Measurements from ENCODE around the gene INPP5A. TPM values are rescaled to one million over a fixed set of nuclear protein-coding genes. Genes with fewer than 3 reads are reported as not detected.
A peak's percentile ranks its signal among the peaks of the same experiment; 100 is the strongest.

INPP5A gene
- total RNA-seq, 1 donor = 36.8 TPM

GRCh38 chr10:132524443-132525285 is 12.9 kb upstream of the INPP5A start:
- no peak overlapping the region for H3K4me3 ChIP-seq (ENCODE audit: low read depth, low read length)
- TF ChIP-seq, protein P1, sequence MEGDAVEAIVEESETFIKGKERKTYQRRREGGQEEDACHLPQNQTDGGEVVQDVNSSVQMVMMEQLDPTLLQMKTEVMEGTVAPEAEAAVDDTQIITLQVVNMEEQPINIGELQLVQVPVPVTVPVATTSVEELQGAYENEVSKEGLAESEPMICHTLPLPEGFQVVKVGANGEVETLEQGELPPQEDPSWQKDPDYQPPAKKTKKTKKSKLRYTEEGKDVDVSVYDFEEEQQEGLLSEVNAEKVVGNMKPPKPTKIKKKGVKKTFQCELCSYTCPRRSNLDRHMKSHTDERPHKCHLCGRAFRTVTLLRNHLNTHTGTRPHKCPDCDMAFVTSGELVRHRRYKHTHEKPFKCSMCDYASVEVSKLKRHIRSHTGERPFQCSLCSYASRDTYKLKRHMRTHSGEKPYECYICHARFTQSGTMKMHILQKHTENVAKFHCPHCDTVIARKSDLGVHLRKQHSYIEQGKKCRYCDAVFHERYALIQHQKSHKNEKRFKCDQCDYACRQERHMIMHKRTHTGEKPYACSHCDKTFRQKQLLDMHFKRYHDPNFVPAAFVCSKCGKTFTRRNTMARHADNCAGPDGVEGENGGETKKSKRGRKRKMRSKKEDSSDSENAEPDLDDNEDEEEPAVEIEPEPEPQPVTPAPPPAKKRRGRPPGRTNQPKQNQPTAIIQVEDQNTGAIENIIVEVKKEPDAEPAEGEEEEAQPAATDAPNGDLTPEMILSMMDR (IDR thresholded peaks at IDR 0.05; ENCODE audit: insufficient read depth, low read length) = no peak
- DNase-seq (ENCODE audit: low read depth) = no peak

DNA sequence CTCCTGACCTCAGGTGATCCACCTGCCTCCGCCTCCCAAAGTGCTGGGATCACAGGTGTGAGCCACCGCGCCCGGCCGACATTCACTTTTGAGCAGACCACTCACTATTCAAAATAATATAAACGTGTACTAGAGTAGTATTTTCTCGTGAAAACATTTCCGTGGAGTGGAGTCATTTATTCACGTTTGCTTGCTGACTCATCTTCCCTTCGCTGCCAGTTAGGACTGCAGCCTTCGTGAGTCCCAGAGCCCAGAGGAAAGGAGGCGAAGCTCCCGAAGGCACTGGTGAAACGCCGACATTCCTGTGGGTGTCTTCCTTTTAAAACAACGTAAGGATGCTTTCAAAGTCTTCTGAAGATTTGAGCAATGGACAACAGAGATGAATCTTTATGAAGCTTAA is 10.9 kb upstream of the INPP5A start:
- H3K4me3 ChIP-seq (ENCODE audit: low read depth, low read length) = no peak overlapping the region
- TF ChIP-seq, protein P1 (IDR thresholded peaks at IDR 0.05; ENCODE audit: insufficient read depth, low read length) = no peak
- DNase-seq (ENCODE audit: low read depth) = no peak

DNA sequence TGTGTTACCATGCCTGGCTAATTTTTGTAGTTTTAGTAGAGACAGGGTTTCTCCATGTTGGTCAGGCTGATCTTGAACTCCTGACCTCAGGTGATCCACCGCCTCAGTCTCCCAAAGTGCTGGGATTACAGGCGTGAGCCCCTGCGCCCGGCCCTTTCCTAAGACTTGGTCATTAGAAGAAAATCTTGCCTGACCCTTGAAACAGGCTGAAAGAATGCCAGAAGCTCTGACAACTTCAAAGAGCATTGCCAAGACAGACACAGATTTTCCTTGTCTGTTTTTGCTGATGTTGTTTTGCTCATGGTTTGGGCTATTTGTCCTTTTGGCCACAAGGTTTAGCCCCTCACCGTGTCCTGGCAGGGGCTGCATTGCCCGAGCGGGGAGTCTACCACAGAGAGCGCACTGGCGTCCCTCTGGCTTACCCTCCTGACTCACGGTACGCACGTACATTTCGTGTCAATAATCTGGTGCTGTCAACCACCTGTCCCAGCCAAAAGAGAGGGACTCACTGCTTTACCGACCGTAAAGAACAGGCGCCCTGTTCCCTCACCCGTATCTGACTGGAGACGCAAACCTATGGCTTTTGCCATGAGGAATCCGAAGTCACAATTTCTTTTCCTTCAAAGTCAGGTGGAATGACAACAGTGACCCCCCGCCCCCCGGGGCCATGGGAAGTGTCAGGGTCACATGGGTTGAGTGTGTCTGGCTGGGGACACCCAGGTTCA is 10.1 kb upstream of the INPP5A start:
- no peak overlapping the region for H3K4me3 ChIP-seq (ENCODE audit: low read depth, low read length)
- no peak for DNase-seq (ENCODE audit: low read depth)
- TF ChIP-seq, protein P1 (IDR thresholded peaks at IDR 0.05; ENCODE audit: insufficient read depth, low read length) = no peak

DNA sequence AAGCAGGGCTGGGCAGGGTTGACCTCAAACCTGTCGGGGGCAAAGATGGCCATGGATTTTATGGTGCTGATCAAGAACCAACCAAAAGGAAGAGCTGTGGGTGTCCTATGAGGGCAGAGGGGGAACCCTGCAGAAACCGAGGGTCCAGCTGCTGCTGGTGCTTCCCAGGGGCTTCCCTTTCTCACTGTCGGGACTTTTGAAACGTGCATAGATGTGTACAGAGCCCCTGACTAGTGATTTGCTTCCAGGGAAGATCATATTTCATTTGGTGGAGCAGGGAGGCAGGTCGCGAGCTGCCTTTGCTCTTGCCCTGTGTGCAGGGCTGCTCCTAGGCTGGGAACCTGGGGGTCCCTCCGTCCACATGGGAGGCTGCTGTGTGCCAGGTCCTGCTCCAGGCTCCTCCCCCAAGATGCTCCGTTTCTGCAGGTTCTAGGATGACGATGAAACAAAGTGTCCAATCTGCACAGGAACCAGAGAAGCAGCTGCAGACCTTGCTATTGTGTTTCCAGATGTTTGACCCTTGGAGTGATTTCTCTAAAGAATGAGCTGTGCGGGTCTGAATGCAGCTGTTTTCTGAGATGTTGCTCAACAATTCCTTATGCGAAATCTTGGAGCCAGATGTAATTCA is 9.4 kb upstream of the INPP5A start:
- H3K4me3 ChIP-seq (ENCODE audit: low read depth, low read length) = no peak overlapping the region
- TF ChIP-seq, protein P1 (IDR thresholded peaks at IDR 0.05; ENCODE audit: insufficient read depth, low read length) = no peak
- DNase-seq (ENCODE audit: low read depth) = peak; percentile 46

DNA sequence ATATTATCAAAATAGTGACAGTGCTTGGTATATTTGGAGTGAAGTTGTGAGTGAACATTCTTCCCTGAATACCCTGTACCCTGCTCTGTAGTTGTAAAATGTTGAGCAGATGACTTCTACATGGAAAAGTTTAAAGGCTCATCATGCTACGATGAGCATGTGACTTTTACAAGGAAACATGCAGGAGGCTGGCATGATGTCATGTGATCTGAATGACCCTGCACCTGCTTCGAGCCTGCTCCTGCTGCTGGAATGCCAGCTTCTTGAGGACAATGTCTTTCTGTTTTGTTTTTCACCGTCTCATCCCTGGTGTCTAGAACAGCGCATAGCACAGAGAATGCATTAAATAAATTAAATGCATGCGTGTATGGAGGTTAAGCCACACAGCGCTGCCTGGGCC is 5.4 kb upstream of the INPP5A start:
- no peak overlapping the region for H3K4me3 ChIP-seq (ENCODE audit: low read depth, low read length)
- TF ChIP-seq, protein P1 (IDR thresholded peaks at IDR 0.05; ENCODE audit: insufficient read depth, low read length) = no peak

DNA sequence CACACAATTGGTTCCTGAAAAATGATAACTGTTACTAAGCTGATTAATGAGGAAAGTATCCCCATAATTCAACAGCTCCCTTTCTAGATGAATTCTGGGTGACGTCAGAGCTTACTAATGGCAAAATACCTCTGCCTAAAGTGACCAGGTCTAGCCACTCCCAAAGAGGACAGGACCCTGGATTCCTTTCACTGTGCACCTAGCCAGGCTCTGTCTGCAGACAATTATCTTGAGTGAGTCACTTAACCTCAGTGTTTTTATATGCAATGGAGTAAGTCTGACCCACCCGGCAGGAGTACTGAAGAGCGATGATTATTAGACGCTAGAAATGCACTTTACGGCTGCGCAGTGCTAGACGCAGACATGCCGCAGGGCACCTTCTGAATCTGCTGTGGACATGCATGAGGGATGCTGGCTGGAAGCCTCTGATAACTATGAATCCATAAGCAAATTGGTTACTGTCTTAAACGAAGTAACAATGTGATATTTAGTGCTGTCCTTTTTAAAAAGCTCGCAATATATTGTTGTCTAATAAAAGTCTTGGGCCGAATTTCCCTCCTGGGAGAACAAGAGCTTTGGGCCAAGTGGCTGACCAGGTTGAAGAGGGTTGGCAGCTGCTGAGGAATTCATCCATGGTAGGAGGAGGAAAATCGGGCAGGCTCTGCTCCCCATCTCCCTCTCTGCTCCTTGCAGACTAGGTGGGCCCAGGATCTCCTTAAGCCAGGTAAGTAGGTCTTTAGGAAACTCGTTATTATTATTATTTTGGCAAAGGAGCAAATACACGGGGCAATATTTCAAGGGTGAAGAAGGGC is 4.6 kb upstream of the INPP5A start:
- peak; percentile 87 for DNase-seq (ENCODE audit: low read depth)
- TF ChIP-seq, protein P1 (IDR thresholded peaks at IDR 0.05; ENCODE audit: insufficient read depth, low read length) = no peak
- no peak overlapping the region for H3K4me3 ChIP-seq (ENCODE audit: low read depth, low read length)

More for the DNA sequence above, 5.4 kb upstream of the INPP5A start:
- DNase-seq (ENCODE audit: low read depth) = no peak

All from fibroblast of the aortic adventitia (primary cell).